SK-N-MC (cell line): ENCODE measurements around the gene SNX18.

ENCODE experiments used
- DNase-seq: peaks from one replicate; pipeline ENCODE4 v3.0.0-alpha.2; 2011; ENCODE audit warnings: low read depth, low spot score
- H3K27ac ChIP-seq: fragments of 200-600 bp; sonication (generic); 2 replicates; pipeline ENCODE4 v1.5.1; 2016; ENCODE audit warnings: mixed run types
- H3K36me3 ChIP-seq: fragments of 200-600 bp; sonication (generic); 2 replicates; pipeline ENCODE4 v1.6.1; 2017; ENCODE audit warnings: antibody characterized with exemption, low read length, mixed read lengths; ENCODE audit not compliant: insufficient read depth
- H3K4me3 ChIP-seq: fragments of 200-600 bp; sonication (generic); 2 replicates; pipeline ENCODE4 v1.5.1; 2016
- H3K9ac ChIP-seq: fragments of 200-600 bp; sonication (generic); 2 replicates; pipeline ENCODE4 v1.8.0; 2017; ENCODE audit warnings: mixed run types, mixed read lengths; ENCODE audit not compliant: insufficient read length
- H3K9me3 ChIP-seq: fragments of 200-600 bp; sonication (generic); 2 replicates; pipeline ENCODE4 v1.6.1; 2017; ENCODE audit warnings: low read depth, mild to moderate bottlenecking, antibody characterized with exemption, low read length, moderate library complexity, mixed read lengths
- EZH2 ChIP-seq: fragments of 200-600 bp; sonication (generic); IDR thresholded peaks from one replicate; pipeline ENCODE4 v1.6.1; 2017; ENCODE audit warnings: antibody characterized with exemption
- FOXP2 ChIP-seq: optimal IDR thresholded peaks from 2 replicates; pipeline ENCODE3; 2011; ENCODE audit warnings: mild to moderate bottlenecking, moderate library complexity; ENCODE audit not compliant: insufficient read depth; ENCODE audit errors: extremely low read length, control extremely low read depth
- POLR2AphosphoS5 ChIP-seq: IDR thresholded peaks from 2 replicates; pipeline ENCODE4 v1.6.1; 2012; ENCODE audit warnings: mild to moderate bottlenecking, low read depth, low read length, borderline replicate concordance

The SNX18 gene

DNA sequence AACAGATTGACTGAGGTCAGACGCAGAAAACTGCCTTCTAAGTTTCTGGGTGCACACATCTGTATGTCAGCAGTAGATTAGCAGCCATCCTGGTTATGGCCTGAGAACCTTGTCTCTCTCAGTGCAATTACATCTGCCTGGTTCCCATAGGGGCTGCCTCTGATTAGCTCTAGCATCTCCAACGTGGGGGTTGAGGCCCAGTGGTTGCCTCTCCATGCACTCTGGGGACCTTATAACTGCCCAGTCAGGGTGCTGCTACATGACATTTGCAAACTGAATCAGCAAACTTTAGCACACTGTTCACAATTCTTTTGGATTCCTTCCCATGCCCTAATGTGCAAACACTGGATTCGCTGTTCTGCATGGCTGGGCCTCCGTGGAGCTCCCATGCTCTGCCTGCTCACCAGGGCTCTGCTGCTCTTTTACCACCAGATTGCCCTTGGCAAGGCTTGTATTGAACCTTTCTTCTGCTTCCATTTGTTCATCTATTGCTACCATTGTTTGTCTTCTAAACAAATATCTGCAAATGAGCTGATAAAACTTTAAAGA is 36.2 kb downstream of the SNX18 start:
- DNase-seq, result no peak
- no peak overlapping the region for H3K4me3 ChIP-seq
- H3K9me3 ChIP-seq, result no peaks in the 10 kb centered on the region
- no peak overlapping the region for H3K9ac ChIP-seq
- TF ChIP-seq EZH2, result no peak
- peak overlapping the region; percentile 49 for H3K27ac ChIP-seq
- H3K36me3 ChIP-seq, result peaks cover 40% of the 10 kb centered on the region

DNA sequence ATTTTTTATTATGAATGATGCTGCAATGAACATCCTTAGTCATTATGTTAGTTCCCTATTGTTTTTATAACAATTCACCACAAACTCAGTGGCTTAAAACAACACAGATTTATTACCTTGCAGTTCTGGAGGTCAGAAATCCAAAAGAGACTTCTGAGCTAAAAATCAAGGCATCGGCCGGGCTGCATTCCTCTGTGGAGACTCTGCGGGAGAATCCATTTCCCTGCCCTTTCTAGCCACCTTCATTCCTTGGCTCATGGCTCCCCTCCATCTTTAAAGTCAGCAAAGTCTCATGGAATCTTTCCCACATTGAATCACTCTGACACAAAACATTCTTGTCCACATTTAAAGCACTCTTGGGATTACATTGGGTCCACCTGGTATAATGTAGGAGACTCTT is 38.6 kb downstream of the SNX18 start:
- DNase-seq, result no peak
- H3K27ac ChIP-seq, result no peak overlapping the region
- no peaks in the 10 kb centered on the region for H3K9me3 ChIP-seq
- peaks cover 16% of the 10 kb centered on the region for H3K36me3 ChIP-seq
- TF ChIP-seq POLR2AphosphoS5 (no peak), EZH2 (no peak), FOXP2 (no peak)
- H3K4me3 ChIP-seq, result no peak overlapping the region
- H3K9ac ChIP-seq, result no peak overlapping the region

DNA sequence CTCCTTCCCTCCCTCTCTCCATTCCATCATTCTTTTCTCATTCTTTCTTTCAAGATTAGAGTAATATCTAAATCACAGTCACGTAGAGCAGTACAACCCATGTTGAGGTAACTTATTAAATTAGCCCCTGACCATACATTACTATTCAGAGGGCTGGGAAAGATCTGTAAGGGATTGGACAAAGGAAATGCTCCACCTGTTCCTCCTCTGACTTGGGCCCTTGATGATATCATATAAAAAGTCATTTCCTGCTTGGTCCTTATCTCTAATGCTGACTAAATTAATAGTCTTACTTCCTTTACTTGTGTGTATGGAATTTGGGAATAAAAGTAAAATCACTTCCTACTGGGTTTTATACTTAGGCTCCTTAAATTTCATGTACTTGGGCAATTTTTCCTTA is 40.8 kb downstream of the SNX18 start:
- Histone ChIP-seq H3K27ac (peak overlapping the region; percentile 34; the same call in 1 of the 2 replicates), H3K9ac (no peak overlapping the region), H3K9me3 (no peaks in the 10 kb centered on the region), H3K36me3 (no peaks in the 10 kb centered on the region), H3K4me3 (no peak overlapping the region)
- TF ChIP-seq POLR2AphosphoS5, result no peak
- DNase-seq, result no peak

DNA sequence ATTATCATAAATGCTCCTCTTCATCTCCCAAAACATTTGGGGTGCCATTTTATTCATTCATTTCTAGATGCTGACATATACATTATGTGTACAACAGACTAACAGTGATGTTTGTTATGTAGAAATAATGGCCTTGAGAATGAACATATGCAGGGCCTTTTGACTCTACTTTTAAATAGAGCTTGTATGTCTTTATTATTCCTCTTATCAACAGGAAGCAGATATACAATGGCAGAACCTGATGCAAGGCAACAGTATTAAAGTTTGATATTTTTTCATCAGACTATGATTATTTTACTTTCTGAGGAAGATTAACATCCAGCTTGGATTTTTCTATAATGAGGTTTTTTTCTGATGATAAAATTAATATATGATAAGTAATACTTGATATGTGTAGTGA is 44.1 kb downstream of the SNX18 start:
- Histone ChIP-seq H3K36me3 (no peaks in the 10 kb centered on the region), H3K27ac (no peak overlapping the region), H3K9ac (no peak overlapping the region), H3K9me3 (no peaks in the 10 kb centered on the region), H3K4me3 (no peak overlapping the region)
- no peak for DNase-seq
- no peak for TF ChIP-seq POLR2AphosphoS5
- no peak for TF ChIP-seq EZH2
- no peak for TF ChIP-seq FOXP2

DNA sequence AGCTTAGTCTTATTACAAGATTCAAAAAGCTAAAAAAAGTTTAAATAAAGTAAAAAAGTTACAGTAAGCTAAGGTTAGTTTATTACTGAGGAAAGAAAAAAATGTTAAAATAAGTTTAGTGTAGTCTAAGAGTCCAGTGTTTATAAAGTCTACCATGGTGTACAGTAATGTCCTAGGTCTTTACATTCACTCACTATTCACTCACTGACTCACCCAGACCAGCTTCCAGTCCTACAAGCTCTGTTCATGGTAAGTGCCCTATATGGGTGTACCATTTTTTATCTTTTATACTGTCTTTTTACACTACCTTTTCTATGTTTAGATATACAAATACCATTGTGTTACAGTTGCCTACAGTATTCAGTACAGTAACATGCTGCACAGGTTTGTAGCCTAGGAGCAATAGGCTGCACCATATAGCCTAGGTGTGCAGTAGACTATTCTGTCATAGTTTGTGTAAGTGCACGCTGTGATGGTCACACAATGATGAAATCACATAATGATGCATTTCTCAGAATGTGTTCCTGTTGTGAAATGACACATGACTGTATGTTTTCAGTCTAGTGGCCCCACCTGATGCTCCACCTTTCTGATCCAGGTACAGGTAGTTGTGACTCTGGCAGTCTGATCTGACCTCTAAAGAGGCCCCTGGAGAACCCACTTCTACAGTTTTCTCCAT is 45.7 kb downstream of the SNX18 start:
- no peak overlapping the region for H3K27ac ChIP-seq
- no peak overlapping the region for H3K4me3 ChIP-seq
- no peak overlapping the region for H3K9ac ChIP-seq
- H3K36me3 ChIP-seq, result no peaks in the 10 kb centered on the region
- TF ChIP-seq FOXP2, result no peak
- TF ChIP-seq EZH2, result no peak
- TF ChIP-seq POLR2AphosphoS5, result no peak
- no peaks in the 10 kb centered on the region for H3K9me3 ChIP-seq
- DNase-seq, result no peak

DNA sequence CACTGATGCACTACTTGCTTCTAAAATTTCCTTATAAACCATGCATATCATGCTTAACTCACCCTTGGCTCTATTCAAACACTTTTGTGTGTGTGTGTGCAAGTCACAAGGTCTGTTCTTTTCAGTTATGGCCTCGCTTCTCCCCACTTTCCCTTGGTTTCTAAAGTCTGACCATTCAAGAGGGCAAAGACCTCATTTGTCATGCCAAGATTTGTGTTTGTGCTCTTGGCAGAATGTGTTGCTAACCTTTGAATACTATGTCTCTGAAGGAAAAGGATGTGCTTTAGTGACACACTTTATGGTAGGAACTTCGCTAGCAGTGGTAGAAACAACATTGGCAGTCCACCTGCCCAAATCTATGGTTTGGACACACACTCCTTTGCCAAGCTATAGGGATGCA is 50.4 kb downstream of the SNX18 start:
- TF ChIP-seq EZH2 (no peak), POLR2AphosphoS5 (no peak), FOXP2 (no peak)
- no peaks in the 10 kb centered on the region for H3K9me3 ChIP-seq
- no peak overlapping the region for H3K27ac ChIP-seq
- H3K36me3 ChIP-seq, result no peaks in the 10 kb centered on the region
- no peak overlapping the region for H3K9ac ChIP-seq
- no peak for DNase-seq
- H3K4me3 ChIP-seq, result no peak overlapping the region

DNA sequence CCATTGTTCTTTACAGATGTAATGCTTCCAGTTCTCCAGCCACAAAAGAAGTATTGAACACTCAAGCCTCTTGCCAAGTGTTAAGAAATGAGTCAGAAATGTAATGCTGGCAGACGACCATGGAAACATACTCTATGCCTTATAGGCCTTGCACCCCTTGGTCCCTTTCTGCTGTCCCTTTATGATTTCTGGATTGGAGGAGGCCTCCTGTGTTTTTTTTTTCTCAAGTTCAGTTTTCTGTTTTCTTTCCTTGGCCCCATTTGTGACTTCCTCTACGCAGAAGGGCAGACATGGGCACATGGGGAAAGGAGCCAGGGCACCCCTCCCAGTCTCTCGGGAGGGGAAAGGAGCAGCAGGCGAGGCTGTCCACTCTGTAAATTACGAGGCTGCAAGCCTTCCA is 53.4 kb downstream of the SNX18 start:
- Histone ChIP-seq H3K4me3 (no peak overlapping the region), H3K9ac (no peak overlapping the region), H3K9me3 (no peaks in the 10 kb centered on the region), H3K36me3 (no peaks in the 10 kb centered on the region), H3K27ac (no peak overlapping the region)
- DNase-seq, result no peak
- TF ChIP-seq POLR2AphosphoS5, result no peak
- no peak for TF ChIP-seq EZH2
- no peak for TF ChIP-seq FOXP2

DNA sequence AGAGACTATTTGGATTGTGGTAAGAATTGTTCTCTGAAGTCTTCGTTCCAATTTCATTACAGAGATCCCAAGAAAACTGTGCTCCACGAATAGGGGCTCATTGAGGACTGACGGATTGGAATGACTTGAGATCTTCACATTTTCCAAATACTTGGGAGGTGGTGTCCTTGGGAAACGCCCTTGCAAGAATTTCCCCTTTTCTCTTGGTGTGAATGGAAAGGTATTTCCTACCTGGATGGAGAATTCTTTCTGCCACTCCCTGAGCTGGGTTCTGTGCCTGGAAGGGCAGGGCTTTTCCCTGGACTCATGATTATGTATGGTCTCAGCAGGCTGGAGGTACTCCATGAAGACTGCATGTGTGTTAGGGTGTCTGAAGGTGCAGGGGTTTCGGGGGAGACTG is 53.9 kb downstream of the SNX18 start:
- H3K4me3 ChIP-seq, result no peak overlapping the region
- TF ChIP-seq FOXP2, result no peak
- DNase-seq, result no peak
- no peaks in the 10 kb centered on the region for H3K9me3 ChIP-seq
- no peak overlapping the region for H3K27ac ChIP-seq
- H3K9ac ChIP-seq, result no peak overlapping the region
- no peaks in the 10 kb centered on the region for H3K36me3 ChIP-seq

DNA sequence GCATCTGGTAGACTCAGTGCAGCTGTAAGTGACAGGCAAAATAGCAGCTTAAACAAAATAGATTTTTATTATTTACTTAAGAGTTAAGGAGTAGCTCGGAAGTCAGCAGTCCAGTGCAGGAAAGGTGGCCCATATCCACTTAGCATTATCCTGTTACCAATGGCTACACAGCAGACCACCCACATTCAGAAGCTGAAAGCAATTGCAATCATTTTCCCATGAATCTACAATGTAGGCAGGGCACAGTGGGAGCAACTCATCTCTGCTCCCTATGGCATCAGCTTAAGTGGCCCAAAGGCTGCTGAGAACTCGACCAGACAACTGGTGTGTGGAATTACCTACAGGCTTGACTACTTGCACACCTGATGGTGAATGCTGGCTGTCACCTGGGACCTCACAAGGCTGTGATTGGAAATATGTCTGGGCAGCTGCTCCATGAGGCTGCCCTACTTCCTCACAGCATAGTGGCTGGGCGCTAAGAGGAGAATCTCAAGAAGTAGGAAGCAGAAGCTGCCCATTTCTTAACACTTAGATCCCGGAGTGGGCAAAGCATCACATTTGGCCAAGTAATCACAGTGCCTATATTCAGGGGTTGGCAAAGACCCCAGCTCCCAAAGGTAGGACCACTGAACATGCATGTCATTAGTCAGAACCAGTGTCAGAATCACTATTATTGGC is 56.4 kb downstream of the SNX18 start:
- no peak overlapping the region for H3K27ac ChIP-seq
- TF ChIP-seq EZH2, result no peak
- no peak for TF ChIP-seq POLR2AphosphoS5
- no peak for TF ChIP-seq FOXP2

More for the DNA sequence above, 56.4 kb downstream of the SNX18 start:
- no peaks in the 10 kb centered on the region for H3K36me3 ChIP-seq
- H3K9ac ChIP-seq, result no peak overlapping the region
- no peak overlapping the region for H3K4me3 ChIP-seq
- no peak for DNase-seq
- no peaks in the 10 kb centered on the region for H3K9me3 ChIP-seq
